H1 (cell line): ENCODE measurements around the gene ITPR3. TPM values are rescaled to one million over a fixed set of nuclear protein-coding genes. Genes with fewer than 3 reads are reported as not detected.

Source experiments
- CTCF ChIA-PET: fragments of 300-600 bp; sonication (Branson Sonifier 250); formaldehyde crosslinking; loops from one replicate; lab custom pipeline; 2021; ENCODE audit not compliant: partially characterized antibody; lab: Charles Lee
- POLR2A ChIA-PET: fragments of 300-600 bp; sonication (Branson Sonifier 250); formaldehyde crosslinking; loops from one replicate; lab custom pipeline; 2021; ENCODE audit warnings: inconsistent platforms; ENCODE audit not compliant: partially characterized antibody; lab: Charles Lee
- DNase-seq, 2 experiments: peaks; one replicate each; pipeline versions ENCODE4 v3.0.0 to v3.0.0-alpha.2; 2010 to 2022; ENCODE audit warnings: low spot score in 2 of 2, low read depth in 1 of 2, mixed read lengths in 1 of 2
- FAIRE-seq: peaks from 2 replicates; lab custom pipeline; 2011; peaks lifted over from hg19 to GRCh38; lab: Jason Lieb, UNC
- H2AFZ ChIP-seq: 2 replicates; pipeline ENCODE4 v1.8.1; 2012; ENCODE audit warnings: low read length, inconsistent platforms
- H2AK5ac ChIP-seq: 2 replicates; pipeline ENCODE4 v1.6.1; 2013; ENCODE audit warnings: low read depth, low read length
- H2BK120ac ChIP-seq: replicated peaks from 2 replicates; pipeline ENCODE3; 2013; ENCODE audit warnings: low read depth, low read length, inconsistent platforms
- H2BK12ac ChIP-seq: 2 replicates; pipeline ENCODE4 v1.6.1; 2013; ENCODE audit warnings: low read depth, low read length
- H2BK15ac ChIP-seq: 2 replicates; pipeline ENCODE4 v1.6.1; 2013; ENCODE audit warnings: low read length
- H2BK20ac ChIP-seq: 2 replicates; pipeline ENCODE4 v1.6.1; 2013; ENCODE audit warnings: low read length
- H2BK5ac ChIP-seq: 2 replicates; pipeline ENCODE4 v1.6.1; 2013; ENCODE audit warnings: low read depth, low read length
- H3K14ac ChIP-seq: 2 replicates; pipeline ENCODE4 v1.6.1; 2013; ENCODE audit warnings: inconsistent platforms; ENCODE audit not compliant: insufficient read length
- H3K18ac ChIP-seq: 2 replicates; pipeline ENCODE4 v1.6.1; 2013; ENCODE audit warnings: low read length; ENCODE audit errors: extremely low read depth
- H3K23ac ChIP-seq: 2 replicates; pipeline ENCODE4 v1.6.1; 2013; ENCODE audit warnings: inconsistent platforms; ENCODE audit not compliant: insufficient read length
- H3K23me2 ChIP-seq: 2 replicates; pipeline ENCODE4 v1.6.1; 2013; ENCODE audit warnings: low read depth, low read length
- H3K27ac ChIP-seq: 2 replicates; pipeline ENCODE4 v1.6.1; 2011; ENCODE audit warnings: low read depth, low read length, inconsistent platforms
- H3K27me3 ChIP-seq, 4 experiments: replicated peaks in 1 of 4; 1 replicate in 1 of 4; 2 replicates in 3 of 4; pipeline versions ENCODE4 v1.6.1 to v1.8.1; 2011 to 2013; ENCODE audit warnings: low read length in 3 of 4, mild to moderate bottlenecking in 3 of 4, inconsistent platforms in 2 of 4, mixed read lengths in 2 of 4, moderate library complexity in 1 of 4; ENCODE audit not compliant: control insufficient read depth in 3 of 4, insufficient read depth in 3 of 4; ENCODE audit errors: extremely low read depth in 1 of 4
- H3K36me3 ChIP-seq, 4 experiments: 2 replicates each; pipeline versions ENCODE4 v1.6.1 to v1.8.1; 2011 to 2013; ENCODE audit warnings: mild to moderate bottlenecking in 4 of 4, low read length in 3 of 4, moderate library complexity in 2 of 4, control low read depth in 1 of 4, inconsistent platforms in 1 of 4; ENCODE audit not compliant: insufficient read depth in 4 of 4, control insufficient read depth in 2 of 4
- H3K4ac ChIP-seq: replicated peaks from 2 replicates; pipeline ENCODE3; 2013; ENCODE audit warnings: low read length, low read depth, mixed read lengths, inconsistent platforms; ENCODE audit not compliant: insufficient read length
- H3K4me1 ChIP-seq, 4 experiments: replicated peaks in 1 of 4; 1 replicate in 1 of 4; 2 replicates in 3 of 4; pipeline versions ENCODE4 v1.6.1 to v1.8.1; 2011 to 2013; ENCODE audit warnings: low read length in 3 of 4, inconsistent platforms in 2 of 4, mixed read lengths in 1 of 4; ENCODE audit not compliant: insufficient read depth in 4 of 4, control insufficient read depth in 3 of 4
- H3K4me2 ChIP-seq, 2 experiments: 2 replicates each; pipeline versions ENCODE4 v1.6.1 to v1.8.1; 2011 to 2013; ENCODE audit warnings: low read depth in 2 of 2, low read length in 2 of 2, control low read depth in 1 of 2, inconsistent platforms in 1 of 2, mild to moderate bottlenecking in 1 of 2; ENCODE audit not compliant: insufficient read depth in 1 of 2
- H3K4me3 ChIP-seq, 4 experiments: fragments of 200-600, 300-600 bp in 1 of 4; sonication (generic), shearing (Covaris generic), sonication (Bioruptor Twin) in 1 of 4; 2 replicates each; pipeline versions ENCODE4 v1.5.1 to v1.8.1; 2011 to 2016; ENCODE audit warnings: low read length in 4 of 4, low read depth in 3 of 4, control low read depth in 2 of 4, inconsistent platforms in 2 of 4, mild to moderate bottlenecking in 2 of 4, mixed read lengths in 1 of 4, moderate library complexity in 1 of 4; ENCODE audit not compliant: insufficient read depth in 2 of 4; ENCODE audit errors: extremely low read depth in 1 of 4
- H3K56ac ChIP-seq: replicated peaks from 2 replicates; pipeline ENCODE3; 2013; ENCODE audit warnings: low read depth, mild to moderate bottlenecking, mixed read lengths, low read length, inconsistent platforms; ENCODE audit not compliant: insufficient read length
- H3K79me1 ChIP-seq: 2 replicates; pipeline ENCODE4 v1.6.1; 2013; ENCODE audit warnings: low read depth, low read length, control low read depth
- H3K79me2 ChIP-seq, 2 experiments: 2 replicates each; pipeline versions ENCODE4 v1.6.1 to v1.8.1; 2012 to 2013; ENCODE audit warnings: low read length in 2 of 2, mild to moderate bottlenecking in 2 of 2, inconsistent platforms in 1 of 2; ENCODE audit not compliant: insufficient read depth in 2 of 2, control insufficient read depth in 1 of 2
- H3K9ac ChIP-seq, 4 experiments: replicated peaks in 1 of 4; 1 replicate in 1 of 4; 2 replicates in 3 of 4; pipeline versions ENCODE4 v1.6.1 to v1.8.1; 2011 to 2013; ENCODE audit warnings: low read depth in 3 of 4, low read length in 3 of 4, control low read depth in 2 of 4, mild to moderate bottlenecking in 2 of 4, moderate library complexity in 2 of 4, inconsistent platforms in 1 of 4; ENCODE audit errors: extremely low read depth in 1 of 4
- H3K9me3 ChIP-seq, 2 experiments: 2 replicates each; pipeline versions ENCODE4 v1.6.1 to v1.8.1; 2012 to 2013; ENCODE audit warnings: mild to moderate bottlenecking in 2 of 2, moderate library complexity in 2 of 2, control low read depth in 1 of 2, inconsistent platforms in 1 of 2, low read depth in 1 of 2, low read length in 1 of 2, mixed read lengths in 1 of 2; ENCODE audit not compliant: insufficient read depth in 2 of 2
- H4K20me1 ChIP-seq, 2 experiments: replicated peaks in 1 of 2; 2 replicates each; pipeline versions ENCODE3 to v1.8.1; 2011 to 2013; ENCODE audit warnings: inconsistent platforms in 2 of 2, low read length in 2 of 2, mild to moderate bottlenecking in 1 of 2; ENCODE audit not compliant: insufficient read depth in 2 of 2, control insufficient read depth in 1 of 2
- H4K5ac ChIP-seq: 2 replicates; pipeline ENCODE4 v1.6.1; 2013; ENCODE audit warnings: low read length, low read depth, mixed read lengths, inconsistent platforms; ENCODE audit not compliant: insufficient read length
- H4K8ac ChIP-seq: 2 replicates; pipeline ENCODE4 v1.8.0; 2013; ENCODE audit warnings: mild to moderate bottlenecking, moderate library complexity, low read length, inconsistent platforms; ENCODE audit not compliant: insufficient read depth; ENCODE audit errors: extremely low read depth
- H4K91ac ChIP-seq: replicated peaks from 2 replicates; pipeline ENCODE3; 2013; ENCODE audit warnings: low read length, mixed read lengths, inconsistent platforms; ENCODE audit not compliant: insufficient read length
- CBX5 ChIP-seq: fragments of 300-800, 300-1000 bp; sonication (generic); IDR thresholded peaks from 2 replicates; pipeline ENCODE4 v1.7.1; 2016; ENCODE audit warnings: antibody characterized with exemption, low read length, low read depth
- CEBPB ChIP-seq: IDR thresholded peaks from 2 replicates; pipeline ENCODE4 v1.6.1; 2012; ENCODE audit warnings: low read depth, low read length
- E2F6 ChIP-seq: IDR thresholded peaks from 2 replicates; pipeline ENCODE4 v1.6.1; 2012; ENCODE audit warnings: inconsistent platforms
- EGR1 ChIP-seq: IDR thresholded peaks from 2 replicates; pipeline ENCODE4 v1.6.1; 2011; ENCODE audit warnings: low read depth, low read length, borderline replicate concordance
- KDM5A ChIP-seq: fragments of 200-600 bp; IDR thresholded peaks from 2 replicates; pipeline ENCODE4 v1.7.1; 2012; ENCODE audit warnings: mild to moderate bottlenecking, low read length, inconsistent platforms, mixed read lengths
- NRF1 ChIP-seq: IDR thresholded peaks from 2 replicates; pipeline ENCODE4 v1.6.1; 2011; ENCODE audit warnings: mild to moderate bottlenecking, low read depth, low read length, improper control_type of control experiment
- RBBP5 ChIP-seq: IDR thresholded peaks from 2 replicates; pipeline ENCODE4 v1.7.1; 2012; ENCODE audit warnings: low read depth, mild to moderate bottlenecking, inconsistent platforms, low read length, moderate library complexity, borderline replicate concordance
- SP4 ChIP-seq: IDR thresholded peaks from 2 replicates; pipeline ENCODE4 v1.6.1; 2012; ENCODE audit warnings: low read length, inconsistent platforms
- SRF ChIP-seq: IDR thresholded peaks from 2 replicates; pipeline ENCODE4 v1.6.1; 2011; ENCODE audit warnings: mild to moderate bottlenecking, low read depth, low read length, moderate library complexity
- TBP ChIP-seq: IDR thresholded peaks from 2 replicates; pipeline ENCODE4 v1.6.1; 2011; ENCODE audit warnings: low read depth, low read length, improper control_type of control experiment
- TCF12 ChIP-seq: IDR thresholded peaks from 2 replicates; pipeline ENCODE4 v1.6.1; 2011; ENCODE audit warnings: low read depth, mild to moderate bottlenecking, low read length
- ZNF274 ChIP-seq: IDR thresholded peaks from 2 replicates; pipeline ENCODE4 v1.7.0; 2012; ENCODE audit warnings: low read length, borderline replicate concordance; ENCODE audit errors: extremely low read depth
- WGBS, 2 experiments: shearing (Covaris generic) in 1 of 2; methylation state at CpG; one replicate each; pipeline versions ENCODE4 v1.1.6 to v1.1.7; 2013 to 2015; ENCODE audit warnings: low lambda C conversion rate in 2 of 2, mixed read lengths in 2 of 2, inconsistent platforms in 1 of 2, low coverage in 1 of 2, missing lambda C conversion rate in 1 of 2; ENCODE audit not compliant: insufficient replicate concordance in 2 of 2, insufficient coverage in 1 of 2, insufficient read length in 1 of 2; ENCODE audit errors: extremely low coverage in 1 of 2, missing lambda C conversion rate in 1 of 2; 5-methylcytosine and 5-hydroxymethylcytosine counted together
- polyA plus RNA-seq, 7 experiments: library from polyadenylated mRNA; depleted of rRNA in 3 of 7; stranded (reverse) in 5 of 7; unstranded in 2 of 7; fragments of >200 nt in 5 of 7; fragments of 200-250 nt in 2 of 7; gene quantifications; 1 replicate in 5 of 7; 2 replicates in 1 of 7; 4 replicates in 1 of 7; pipeline versions ENCODE4 v1.2.1 to v1.2.3, GENCODE V29; 2011 to 2013; ENCODE audit warnings: missing spikeins in 2 of 7, mixed read lengths in 2 of 7
- total RNA-seq: library from RNA; stranded (reverse); fragmentation: NEBNext Ultra II Directional; extraction: Animal tissue kit (Norgen Biotek cat#: 25700); gene quantifications from 2 replicates; pipeline ENCODE4 v1.2.1, GENCODE V29; 2021

The ITPR3 gene
- total and polyA plus RNA-seq, 2 of the 8 experiments (the other 6 are each of a cell fraction or from before 2014, with no cell fraction given): 29.1 to 45.7 TPM

GRCh38 chr6:33577718-33578117 lies 43.4 kb upstream of the ITPR3 start:
- Histone ChIP-seq H2BK12ac (no peak overlapping the region), H3K27ac (no peak overlapping the region), H3K4ac (no peak overlapping the region), H2BK20ac (no peak overlapping the region), H3K23me2 (peaks cover 5% of the 10 kb centered on the region; the same call in 1 of the 2 replicates), H4K20me1 (no peaks in the 10 kb centered on the region), H2BK5ac (no peak overlapping the region), H3K14ac (no peak overlapping the region), H3K36me3 (peaks cover 4 to 25% (median 16%) of the 10 kb centered on the region in 4 experiments), H3K79me1 (peaks cover 5% of the 10 kb centered on the region; the same call in 1 of the 2 replicates), H3K4me1 (peaks cover 0 to 4% (median 3%) of the 10 kb centered on the region in 4 experiments; a peak in 5 of 7 replicates), H2BK15ac (no peak overlapping the region), H3K79me2 (peaks cover 0 to 19% of the 10 kb centered on the region in 2 experiments; a peak in 3 of 4 replicates), H3K9ac (no peak overlapping the region), H3K27me3 (no peaks in the 10 kb centered on the region), H3K4me3 (no peak overlapping the region), H3K56ac (no peak overlapping the region), H3K4me2 (no peak overlapping the region), H3K9me3 (no peaks in the 10 kb centered on the region), H2BK120ac (no peak overlapping the region), H4K5ac (no peak overlapping the region), H2AK5ac (no peak overlapping the region), H3K23ac (no peak overlapping the region), H4K91ac (no peak overlapping the region), H3K18ac (no peak overlapping the region), H2AFZ (no peak overlapping the region), H4K8ac (no peak overlapping the region)
- FAIRE-seq (no peak), DNase-seq (no peak)
- WGBS, 2 experiments: 85% methylated on average over 6 of the region's 6 CpGs; no CpG with 5 or more reads in 1 of the 2 experiments
- POLR2A ChIA-PET: no interaction called here
- no peak for TF ChIP-seq SP4
- no peak for TF ChIP-seq NRF1
- no peak for TF ChIP-seq CBX5
- no peak for TF ChIP-seq TBP
- no peak for TF ChIP-seq E2F6
- TF ChIP-seq SRF: no peak
- TF ChIP-seq ZNF274: no peak
- no peak for TF ChIP-seq CEBPB
- no peak for TF ChIP-seq KDM5A
- TF ChIP-seq TCF12: no peak
- no peak for TF ChIP-seq EGR1
- TF ChIP-seq RBBP5: no peak
- CTCF ChIA-PET: interaction anchor here (1.5 kb wide), 1 partner anchor 10 kb away, joined by 7 read pairs; no protein-coding TSS in a partner anchor
